ENCODE data around the gene ACOX2.
"Not testable (repeated sequence)": the region's sequence is repeated elsewhere in the genome, so short reads cannot be mapped to it uniquely, and the experiment has no call there.

Gene ACOX2

DNA sequence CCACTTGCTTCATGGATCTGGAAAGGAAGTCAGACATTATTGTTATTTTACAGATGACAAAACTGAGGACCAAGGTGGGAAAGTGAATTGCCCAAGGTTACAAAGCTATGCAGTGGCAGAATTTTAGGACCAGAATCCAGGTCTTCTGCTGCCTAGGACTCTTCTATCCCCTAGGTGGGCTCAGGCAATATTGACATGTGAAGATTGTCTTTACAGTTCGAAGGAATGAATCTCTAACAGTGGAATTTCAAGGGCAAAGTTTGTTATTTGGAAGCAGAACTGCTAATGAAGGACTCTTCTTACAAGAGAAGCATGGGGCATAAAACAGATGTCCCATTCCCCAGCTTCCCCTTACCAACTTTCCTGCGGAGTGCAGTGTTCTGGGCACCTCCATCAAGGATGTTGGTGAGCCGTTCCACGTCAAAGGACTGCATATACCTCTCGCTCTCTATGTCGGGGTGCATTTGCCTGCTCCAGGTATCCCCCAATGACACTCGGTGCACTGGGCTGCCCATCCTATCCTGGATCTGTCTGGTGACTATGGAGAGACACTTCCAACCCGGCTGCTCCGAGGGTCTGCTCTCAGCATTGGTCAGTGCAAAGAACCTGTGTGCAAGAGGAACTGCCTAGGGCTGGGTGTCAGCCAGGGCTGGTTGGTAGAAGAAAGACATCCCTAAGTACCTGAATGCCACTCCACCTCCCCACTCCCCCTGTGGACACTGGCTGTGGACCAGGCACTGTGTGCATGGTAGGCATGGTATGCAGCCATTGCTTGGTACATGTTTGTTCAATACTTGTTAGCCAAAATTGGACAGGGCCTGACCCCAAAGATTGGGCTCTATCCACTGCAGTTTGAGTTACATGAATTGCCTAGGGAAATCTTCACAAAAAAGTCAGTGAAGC is 2.1 kb downstream of the ACOX2 start:
- FAIRE-seq, result no peak

DNA sequence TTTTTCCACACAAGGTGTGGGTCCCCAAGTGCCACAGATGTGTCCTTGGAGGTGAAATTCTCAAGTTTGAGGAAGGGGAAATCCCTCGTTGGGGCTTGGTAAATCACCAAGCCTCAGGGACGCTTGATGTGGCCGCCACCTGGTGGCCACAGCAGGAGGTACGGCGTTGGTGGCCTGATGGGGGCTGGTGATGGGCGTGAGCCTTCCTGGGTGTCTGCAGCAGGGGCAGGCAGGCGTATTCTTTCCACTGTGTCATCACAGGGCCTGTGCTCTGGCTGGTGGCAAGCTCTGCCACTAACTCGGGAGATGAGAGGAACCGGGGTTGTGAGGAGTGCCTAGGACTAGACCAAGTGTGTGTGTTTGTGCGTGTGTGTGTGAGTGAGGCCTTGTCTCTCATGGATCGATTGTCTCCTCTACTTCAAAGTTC is 4.2 kb downstream of the ACOX2 start:
- no peak for FAIRE-seq

DNA sequence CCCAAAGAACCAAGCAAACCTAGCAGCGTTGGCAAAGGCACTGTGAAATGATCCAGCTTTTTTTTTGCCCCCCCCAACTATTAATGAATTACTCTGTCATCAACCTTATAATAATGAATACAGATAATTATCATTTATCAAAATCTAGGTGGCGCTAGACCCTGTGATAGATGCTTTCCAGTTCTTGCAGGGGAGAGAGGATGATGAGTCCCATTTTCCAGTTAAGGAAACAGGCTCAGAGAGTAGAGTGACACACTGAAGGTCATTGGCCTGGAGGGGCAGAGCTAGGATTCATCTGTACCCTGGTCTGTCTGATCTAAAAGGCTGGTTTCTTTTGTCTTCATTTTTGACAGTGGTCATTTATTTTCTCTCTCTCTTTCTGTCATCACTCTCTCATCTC is 5.0 kb downstream of the ACOX2 start:
- FAIRE-seq, result no peak

DNA sequence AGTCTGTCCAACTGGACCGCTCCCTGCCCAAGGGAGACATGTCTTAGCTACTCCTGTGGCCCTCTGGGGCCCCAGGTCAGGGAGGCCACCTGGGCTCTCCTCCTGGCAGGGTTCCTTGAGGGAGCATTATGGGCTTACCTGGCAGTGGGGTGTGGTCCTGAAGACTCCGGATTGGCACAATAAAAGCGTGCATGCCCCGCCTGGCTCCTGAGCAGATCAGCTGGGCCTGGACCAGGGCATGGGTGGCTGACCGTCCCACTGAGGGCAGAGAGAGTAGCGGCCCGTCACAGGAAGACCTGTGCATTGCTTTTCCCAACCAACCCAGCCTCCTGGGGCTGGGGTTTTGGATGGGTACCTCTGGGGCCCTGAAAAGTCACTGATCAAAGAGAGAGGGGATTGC is 5.4 kb downstream of the ACOX2 start:
- FAIRE-seq, result no peak

DNA sequence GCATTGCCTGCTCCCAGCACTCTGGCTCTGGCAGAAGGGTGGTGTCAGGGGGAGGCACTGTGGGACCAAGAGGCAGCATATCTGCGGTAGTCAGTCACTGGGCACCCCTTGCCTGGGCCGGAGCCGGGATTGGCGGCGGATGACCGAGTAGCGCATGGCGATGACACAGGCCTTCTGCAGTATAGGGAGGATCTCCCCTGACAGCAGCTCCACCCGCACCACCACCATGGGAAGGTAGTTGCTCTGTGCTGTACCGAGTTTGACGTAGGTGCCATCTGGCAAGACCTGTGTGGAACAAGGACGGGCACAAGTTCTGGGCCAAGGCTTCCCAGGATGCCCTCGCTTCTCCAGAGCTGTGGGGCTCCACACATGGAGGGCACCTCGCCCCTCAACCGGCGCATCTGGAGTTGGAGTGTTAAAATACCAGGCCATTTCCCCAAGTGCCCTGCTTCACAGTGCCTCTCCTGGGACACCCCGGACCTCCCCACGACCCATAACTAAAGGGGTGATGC is 6.6 kb downstream of the ACOX2 start:
- no peak for FAIRE-seq

DNA sequence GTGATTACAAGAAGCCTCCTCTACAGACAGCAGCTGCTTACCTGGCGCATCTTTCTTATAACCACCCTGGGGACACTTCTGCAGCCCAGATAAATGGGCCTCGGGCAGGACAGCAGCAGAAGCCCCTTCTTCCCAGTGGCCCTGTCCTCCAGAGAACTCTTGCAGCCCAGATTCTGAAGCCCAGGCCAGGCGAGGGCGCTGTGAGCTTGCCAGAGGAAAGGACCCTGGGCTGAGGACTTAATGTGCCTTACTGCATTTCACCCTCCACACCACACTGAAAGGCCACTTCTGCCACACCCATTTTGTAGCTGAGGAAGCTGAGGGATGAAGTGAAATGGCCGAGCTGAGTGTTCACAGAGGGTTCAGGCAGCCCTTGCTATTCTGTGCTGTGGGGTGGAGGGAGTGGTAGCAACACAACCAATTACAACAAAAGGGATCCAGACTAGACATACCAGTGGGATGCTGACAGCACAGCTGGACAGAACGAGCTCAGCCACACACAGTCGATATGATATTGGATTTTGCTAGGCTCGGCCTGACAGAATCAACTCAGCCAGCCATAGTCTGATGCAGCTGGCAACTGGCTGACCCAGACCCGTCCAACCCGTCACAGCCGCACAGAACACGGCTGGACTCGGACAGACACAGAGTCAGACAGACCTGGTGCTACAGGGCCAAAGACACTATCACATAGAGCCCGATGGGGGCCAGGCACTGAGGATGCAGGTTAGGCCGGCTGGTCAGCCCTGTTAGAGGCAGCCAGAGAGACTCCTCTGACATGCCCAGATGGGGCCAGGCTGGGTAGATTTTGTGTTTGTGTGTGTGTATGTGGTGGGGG is 7.3 kb downstream of the ACOX2 start:
- FAIRE-seq, result no peak

DNA sequence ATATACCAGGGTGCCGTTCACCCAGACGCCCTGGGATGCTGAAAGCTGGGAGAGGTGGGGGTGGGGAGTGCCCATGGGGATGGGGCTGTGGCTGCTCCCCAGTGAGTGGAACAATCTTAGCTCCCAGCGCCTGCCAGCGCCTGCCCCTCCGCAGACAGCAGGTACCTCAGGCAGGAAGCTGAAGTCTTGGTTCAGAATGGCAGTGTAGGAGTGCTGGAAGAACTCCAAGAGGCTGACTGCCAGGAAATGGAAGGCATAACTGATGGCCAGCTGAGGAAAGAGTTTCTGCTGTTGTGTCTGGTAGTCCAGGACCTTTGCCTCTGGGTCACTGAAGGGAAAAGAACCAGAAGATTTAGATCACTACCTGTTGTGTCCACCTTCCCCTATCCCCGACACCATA is 8.4 kb downstream of the ACOX2 start:
- FAIRE-seq, result no peak

DNA sequence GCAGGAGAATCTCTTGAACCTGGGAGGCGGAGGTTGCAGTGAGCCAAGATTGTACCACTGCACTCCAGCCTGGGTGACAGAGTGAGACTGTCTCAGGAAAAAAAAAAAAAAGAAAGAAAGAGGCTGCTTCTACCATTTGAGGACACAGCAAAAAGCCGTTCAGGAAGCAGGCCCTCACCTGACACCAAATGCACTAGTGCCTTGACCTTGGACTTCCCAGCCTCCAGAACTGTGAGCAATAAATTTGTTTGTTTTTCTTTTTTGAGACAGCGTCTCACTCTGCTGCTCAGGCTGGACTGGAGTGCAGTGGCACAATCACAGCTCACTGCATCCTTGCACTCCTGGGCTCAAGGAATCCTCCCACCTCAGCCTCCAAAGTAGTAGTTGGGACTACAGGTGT is 9.6 kb downstream of the ACOX2 start:
- not testable (repeated sequence) for FAIRE-seq

DNA sequence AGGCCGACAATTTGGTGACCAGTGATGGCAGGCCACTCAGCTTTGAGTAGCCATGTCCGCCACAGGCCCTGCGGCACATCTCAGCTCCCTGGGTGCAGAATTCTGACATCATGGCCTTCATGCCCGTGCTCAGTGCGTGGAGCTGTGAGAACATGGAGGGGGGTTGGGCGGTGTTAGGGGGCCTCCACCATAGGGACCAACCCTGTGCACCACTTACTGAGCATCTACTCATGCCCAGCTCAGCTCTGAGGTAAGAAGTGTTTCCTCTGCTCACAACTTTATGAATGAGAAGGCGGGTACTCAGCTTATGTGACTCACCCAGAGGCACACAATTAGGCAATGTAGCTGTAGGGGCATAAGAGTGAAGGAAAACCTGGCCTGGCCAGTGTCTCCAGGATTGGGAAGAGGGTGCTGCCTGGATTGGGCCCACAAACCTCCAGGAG is 10.5 kb downstream of the ACOX2 start:
- no peak for FAIRE-seq

DNA sequence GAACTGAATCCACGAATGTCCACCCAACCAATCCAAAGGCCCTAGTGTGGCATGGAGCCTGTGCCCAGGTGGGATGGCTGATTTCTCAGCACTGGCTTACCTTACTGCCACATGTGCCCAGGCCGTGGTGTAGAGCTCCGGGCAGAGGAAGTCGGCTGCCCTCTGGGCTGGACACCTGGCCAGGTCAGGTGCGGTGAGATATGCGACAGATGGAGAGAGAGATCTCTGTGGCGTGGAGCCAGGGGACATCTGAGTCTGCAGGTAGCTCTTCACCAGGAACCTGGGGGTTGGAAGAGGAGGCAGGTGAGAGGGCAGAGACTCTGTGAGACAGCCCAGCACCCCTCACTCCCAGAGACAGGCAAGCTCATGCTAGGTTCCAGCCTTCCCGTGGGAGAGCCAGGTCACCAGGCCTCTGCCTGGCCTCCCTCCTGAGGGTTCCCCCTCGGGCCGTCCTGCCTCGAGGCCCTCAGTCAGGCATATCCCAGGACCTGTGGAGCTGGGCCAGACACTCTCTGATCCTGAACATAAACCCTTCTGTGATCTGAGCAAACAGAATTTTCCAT is 12.6 kb downstream of the ACOX2 start:
- no peak for FAIRE-seq

DNA sequence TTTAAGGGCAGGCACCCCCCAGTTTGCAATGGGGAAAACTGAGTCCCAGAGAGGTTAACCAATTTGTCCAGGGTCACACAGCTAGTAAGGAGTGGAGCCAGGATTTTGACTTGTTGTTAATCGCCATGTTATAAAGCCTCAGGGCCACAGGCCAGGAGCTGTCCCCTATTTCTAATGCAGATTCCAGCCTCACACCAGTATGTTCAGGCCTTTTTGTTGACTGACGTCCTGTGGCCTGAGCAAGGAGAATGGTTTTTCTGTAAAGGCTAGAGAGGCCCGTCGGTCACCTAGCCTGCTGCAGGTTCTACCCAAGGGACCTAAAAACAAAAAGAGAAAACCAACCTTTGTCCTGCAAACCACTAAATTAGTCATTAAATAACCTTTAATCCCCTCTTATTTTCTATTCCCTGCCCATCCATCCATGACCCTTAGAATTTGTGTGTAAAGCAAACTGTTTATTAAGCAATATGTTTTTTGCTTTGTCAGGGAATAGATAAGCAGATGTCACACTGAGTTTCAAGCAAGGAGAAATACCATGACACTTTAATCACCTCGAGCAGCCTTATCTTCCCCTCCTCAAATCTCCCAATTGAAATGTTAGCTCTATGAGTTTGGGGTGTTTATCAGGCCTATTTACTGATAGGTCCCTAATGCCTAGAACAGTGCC is 14.1 kb downstream of the ACOX2 start:
- no peak for FAIRE-seq

DNA sequence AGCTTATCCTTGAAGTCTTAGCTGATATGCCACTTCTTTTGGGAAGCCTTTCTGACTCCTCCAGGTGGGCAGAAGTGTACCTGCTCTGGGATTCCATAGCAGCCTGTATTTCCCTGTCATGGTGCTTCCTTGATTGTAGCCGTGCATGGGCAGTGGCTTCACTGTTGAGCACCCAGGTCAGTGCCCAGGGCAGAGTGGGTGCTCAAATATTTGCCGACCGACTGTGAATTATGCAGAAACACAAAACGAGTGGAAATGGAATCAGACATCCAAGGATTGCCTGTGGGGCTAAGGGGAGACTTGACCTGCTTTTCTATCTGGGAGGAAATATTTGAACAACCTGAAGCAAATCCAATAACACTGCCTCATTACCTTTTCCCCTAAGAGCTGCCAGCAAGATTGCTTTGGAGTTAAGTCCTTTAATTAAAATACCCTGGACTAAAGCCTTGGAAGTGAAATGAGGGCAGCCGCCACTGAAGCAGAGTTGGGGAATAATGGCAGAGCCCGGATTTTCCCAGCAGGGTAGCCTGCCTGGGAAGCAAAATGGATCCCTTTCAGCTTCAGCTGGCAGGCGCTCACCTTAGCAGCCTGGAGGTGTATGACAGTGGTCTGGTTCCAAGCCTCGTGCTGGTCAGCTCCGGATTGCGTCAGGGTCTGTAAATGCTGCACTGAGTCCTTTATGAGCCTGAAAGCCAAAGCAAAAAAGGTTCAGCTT is 14.9 kb downstream of the ACOX2 start:
- no peak for FAIRE-seq

DNA sequence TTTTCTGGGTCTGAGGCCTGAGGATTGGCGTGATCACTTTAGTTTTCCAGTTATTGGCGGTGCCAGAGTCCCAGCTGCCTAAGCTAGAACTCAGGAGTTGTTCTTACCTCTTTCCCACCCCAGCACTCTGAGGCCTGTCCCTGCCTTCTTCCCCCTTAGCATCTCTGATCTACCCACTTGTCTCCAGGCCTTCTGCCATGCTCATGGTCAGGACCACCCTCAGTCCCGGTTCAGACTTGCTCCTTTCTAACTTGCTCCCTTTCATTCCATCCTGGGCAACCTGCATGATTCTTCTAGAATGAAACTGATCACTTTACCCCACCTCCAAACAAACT is 15.7 kb downstream of the ACOX2 start:
- no peak for FAIRE-seq

DNA sequence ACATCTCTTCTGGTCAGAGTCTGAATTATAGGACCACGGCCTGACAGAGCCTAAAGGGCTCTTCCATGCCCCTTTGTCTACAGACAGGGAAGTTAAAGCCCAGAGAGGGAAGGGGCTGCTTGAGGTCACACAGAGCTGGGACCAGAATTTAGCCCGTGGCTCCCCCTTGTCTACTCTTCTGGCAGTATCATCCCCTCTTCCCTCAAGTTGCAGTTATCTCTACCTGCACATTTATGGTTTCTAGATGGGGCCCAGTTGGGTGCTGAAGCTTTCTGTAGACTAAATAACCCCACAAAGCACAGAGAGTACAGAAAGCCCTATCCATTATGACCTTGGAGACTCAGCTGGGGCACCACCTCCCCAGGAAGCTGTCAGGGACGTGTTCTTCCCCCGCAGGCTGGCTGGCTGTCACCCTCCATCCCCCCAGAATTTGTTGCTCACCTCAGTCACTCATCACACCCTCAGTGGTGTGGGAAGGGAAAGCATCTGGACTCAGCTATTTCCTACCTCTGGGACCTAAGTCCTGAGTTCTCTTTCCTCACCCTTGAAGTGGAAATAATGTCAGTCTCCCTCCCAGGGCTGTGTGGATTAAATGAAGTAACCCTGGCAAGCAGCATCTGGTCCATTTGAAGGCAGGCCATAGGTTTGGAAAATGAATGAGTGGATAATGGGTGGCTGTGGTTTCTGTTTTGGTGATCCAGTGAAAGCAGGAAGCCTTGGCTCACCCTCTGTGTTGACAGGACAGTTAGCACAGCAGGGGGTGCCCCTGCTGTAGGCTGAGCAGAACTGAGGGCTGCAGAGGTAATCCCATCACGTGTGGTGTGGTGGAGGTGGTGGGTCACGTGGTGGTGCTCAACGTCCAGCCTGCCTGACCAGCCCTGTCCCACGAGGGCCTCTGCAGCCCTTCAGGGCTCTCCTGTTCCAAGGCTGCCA is 16.3 kb downstream of the ACOX2 start:
- FAIRE-seq, result no peak

DNA sequence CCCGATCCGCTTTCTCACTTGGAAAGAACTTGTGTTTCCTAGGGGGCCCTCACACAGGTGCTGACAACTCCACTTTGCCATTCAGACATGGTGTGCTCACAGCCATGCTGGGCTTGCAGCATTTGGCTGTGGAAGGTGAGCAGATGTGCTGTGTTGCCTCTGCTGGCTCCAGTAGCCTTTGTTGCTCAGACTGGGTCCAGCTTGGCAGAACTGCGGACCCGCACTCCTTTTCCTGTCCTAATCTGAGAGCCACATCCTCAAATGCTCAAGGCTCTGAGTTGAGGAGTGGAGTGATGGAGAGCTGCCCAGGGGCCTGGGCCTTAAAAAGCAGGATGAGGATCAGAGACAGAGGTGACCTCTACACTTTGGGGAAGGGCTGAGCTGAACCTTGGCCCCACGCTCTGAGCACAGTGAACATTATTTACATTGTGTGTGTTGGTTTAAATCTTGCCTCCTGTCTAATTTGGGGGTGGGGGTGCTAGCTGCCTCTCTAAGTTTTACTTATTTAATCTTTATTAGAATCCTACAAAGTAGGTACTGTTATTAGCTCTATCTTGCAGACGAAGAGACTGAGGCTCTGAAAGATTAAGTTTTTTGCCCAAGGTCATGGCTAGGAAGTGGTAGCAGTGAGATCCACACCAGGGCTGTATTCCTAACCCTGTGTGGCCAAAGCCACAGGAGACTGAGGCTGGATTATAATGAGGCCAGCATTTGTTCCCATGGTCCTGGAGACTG is 17.2 kb downstream of the ACOX2 start:
- FAIRE-seq, result no peak

DNA sequence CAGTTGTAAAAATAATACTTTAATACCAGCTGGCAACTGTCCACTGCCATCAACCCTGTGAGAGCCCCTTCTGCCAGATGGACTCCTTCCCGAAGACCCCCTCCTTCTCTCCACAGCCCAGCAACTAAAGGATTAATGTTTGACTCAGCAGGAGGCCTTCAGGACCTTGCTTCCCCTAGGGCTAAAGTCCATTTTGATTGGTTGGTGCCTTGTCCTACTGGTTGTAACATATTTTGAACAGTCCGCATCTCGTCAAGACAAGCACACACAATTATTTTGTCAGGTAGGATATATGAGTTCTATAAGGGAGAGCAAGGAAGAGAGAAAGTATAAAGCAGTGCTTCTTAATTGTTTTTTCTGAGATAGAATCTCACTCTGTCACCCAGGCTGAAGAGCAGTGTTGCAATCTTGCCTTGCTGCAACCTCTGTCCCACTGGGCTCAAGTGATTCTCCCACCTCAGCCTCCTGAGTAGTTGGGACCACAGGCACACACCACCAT is 18.6 kb downstream of the ACOX2 start:
- no peak for FAIRE-seq

DNA sequence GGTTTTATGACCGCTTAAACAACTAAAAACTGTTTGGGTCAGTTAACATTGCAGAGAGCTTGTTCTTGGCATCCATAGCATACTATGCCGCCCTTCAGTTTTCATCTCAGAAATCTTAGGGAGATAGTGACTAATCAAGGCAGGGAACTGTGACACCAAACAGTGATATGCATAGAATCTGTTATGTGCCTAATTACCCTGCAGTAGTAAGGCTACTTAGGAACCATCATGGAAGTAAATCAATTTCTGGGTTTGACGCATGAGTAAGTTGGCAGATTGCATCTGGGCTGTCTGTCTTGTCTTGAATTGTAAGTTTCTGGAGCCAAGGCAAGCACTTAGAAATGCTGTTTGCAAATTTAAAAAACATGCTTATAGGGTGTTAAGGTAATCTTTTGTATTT is 22.6 kb downstream of the ACOX2 start:
- FAIRE-seq, result no peak

DNA sequence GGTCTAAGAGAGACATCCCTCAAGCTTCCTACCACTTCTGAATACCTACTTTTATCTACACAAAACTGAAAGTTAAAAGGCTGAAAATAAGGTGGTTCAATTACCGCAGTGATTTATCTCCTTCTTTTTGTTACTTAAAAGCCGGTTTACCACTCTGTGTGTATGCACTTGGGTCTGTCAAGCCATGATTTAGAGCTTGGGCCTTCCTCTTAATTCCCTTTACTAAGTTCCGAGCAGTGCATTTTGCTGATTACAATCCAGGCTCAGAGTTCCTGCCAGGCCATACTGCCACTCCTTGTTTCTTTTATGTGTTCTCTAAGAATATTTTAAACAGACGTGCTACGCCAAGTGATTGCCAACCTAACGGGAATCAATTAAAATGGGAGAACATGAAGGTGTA is 28.6 kb downstream of the ACOX2 start:
- no peak for FAIRE-seq

DNA sequence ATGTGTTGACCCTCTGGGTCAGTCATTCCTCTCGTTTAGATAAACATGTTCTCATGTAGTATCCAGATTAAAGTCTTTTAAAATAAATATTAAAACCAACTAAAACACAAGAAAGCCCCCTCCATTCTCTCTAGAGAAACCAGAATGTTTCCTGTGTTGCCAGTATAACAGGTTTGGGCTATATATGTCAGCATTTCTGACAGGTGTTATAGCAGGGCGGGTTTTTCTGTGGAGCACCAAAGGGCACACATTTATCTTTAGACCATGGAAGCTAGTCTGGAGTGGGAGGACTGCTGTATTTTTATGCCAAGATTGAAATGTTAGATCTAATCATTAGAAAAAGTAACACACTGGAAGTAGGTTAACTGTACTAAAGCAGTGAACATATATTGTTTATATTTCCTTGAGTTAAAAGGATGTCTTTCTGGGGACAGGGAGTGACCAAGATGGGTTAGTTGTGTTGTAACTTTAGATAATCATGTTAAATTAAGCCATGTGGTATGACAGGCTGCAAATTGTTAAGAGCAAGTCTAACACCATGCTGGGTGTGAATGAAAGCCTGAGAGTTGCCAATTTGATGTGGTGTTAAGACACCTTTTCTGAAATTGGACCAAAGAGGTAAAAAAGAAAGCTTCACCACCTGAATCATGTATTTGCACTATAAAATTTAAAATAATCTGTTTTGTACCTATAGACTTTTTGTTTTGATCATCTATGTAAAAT is 29.5 kb downstream of the ACOX2 start:
- no peak for FAIRE-seq

Data from colon (tissue), 2 donors.